Transverse colon (tissue), 3 donors: ENCODE measurements around the gene FBXW9.

Experiments
- POLR2A ChIP-seq: fragments of 450-650 bp; IDR thresholded peaks from one replicate; pipeline ENCODE4 v1.6.1; 2016; ENCODE audit warnings: antibody characterized with exemption, mild to moderate bottlenecking, moderate library complexity
- TF ChIP-seq, protein P1 (sequence below), 5 experiments: fragments of 200-600 bp in 3 of 5; fragments of 450-650 bp in 2 of 5; sonication (generic) in 3 of 5; IDR thresholded peaks; 1 replicate in 2 of 5; 2 replicates in 3 of 5; pipeline ENCODE4 v1.5.1; 2016 to 2017; ENCODE audit warnings: antibody characterized with exemption in 5 of 5, inconsistent platforms in 3 of 5, mild to moderate bottlenecking in 2 of 5, moderate library complexity in 1 of 5

DNA sequence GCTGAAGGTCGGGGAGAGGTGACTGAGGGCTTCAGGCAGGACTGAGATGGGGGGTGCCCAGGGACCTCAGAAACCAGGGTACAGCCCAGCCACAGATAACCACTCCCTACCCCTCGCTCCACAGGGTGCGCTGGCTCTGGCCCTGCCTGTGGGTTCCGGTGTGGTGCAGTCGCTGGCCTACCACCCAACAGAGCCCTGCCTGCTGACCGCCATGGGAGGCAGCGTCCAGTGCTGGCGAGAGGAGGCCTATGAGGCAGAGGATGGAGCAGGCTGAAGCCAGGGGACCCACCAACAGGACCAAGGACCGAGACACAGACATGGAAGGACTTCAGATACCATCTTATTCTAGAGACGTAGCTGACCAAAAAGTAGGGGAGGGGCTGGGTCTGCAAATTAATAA lies 21.0 kb downstream of the FBXW9 start:
- TF ChIP-seq, protein P1, sequence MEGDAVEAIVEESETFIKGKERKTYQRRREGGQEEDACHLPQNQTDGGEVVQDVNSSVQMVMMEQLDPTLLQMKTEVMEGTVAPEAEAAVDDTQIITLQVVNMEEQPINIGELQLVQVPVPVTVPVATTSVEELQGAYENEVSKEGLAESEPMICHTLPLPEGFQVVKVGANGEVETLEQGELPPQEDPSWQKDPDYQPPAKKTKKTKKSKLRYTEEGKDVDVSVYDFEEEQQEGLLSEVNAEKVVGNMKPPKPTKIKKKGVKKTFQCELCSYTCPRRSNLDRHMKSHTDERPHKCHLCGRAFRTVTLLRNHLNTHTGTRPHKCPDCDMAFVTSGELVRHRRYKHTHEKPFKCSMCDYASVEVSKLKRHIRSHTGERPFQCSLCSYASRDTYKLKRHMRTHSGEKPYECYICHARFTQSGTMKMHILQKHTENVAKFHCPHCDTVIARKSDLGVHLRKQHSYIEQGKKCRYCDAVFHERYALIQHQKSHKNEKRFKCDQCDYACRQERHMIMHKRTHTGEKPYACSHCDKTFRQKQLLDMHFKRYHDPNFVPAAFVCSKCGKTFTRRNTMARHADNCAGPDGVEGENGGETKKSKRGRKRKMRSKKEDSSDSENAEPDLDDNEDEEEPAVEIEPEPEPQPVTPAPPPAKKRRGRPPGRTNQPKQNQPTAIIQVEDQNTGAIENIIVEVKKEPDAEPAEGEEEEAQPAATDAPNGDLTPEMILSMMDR (IDR thresholded peaks at IDR 0.05): no peak
- no peak for TF ChIP-seq POLR2A
